ENCODE measurements around the gene TIMP2.

TIMP2 gene

DNA sequence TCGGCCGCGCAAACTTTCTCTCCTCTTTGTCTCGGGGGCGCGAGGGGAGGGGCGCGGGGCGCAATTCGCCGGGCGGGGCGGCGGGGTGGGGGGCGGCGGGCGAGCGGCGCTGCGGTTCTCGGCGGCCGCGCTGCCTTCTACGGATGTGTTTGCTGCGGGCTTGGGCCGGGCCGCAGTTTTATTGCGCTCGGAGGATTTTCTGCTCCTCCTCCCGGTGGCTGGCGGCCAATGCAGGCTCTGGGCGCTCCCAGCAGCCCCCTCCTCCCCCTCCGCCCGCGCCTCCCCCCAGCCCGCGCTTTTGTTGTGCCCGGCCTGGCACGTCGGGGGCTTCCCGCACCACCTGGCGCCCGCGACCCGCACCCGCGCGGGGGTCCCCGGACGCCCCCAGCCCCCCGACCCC, at the start of gene TIMP2:
Gene TIMP2 (minus strand): TSS at position 154 of the 400 bp plus-strand sequence. CDS start 299 bp downstream, outside the sequence.
- Histone ChIP-seq H3K4me1 (ENCODE audit: insufficient read depth, low read length) (peaks cover 21% of the 10 kb centered on the region), H3K36me3 (ENCODE audit: insufficient read depth, low read length) (no peaks in the 10 kb centered on the region), H3K4me3 (ENCODE audit: low read depth in 1 of 2, low read length in 2 of 2) (peak within 1 kb of the TSS in 1 of 2 experiments; percentile 47; a peak in 3 of 4 replicates), H3K27ac (ENCODE audit: low read length) (no peak within 1 kb of the TSS), H2AFZ (ENCODE audit: low read depth, low read length) (peak within 1 kb of the TSS; percentile 59), H3K9ac (ENCODE audit: low read depth, low read length) (peak within 1 kb of the TSS; percentile 46; the same call in 1 of the 2 replicates), H3K79me2 (ENCODE audit: insufficient read depth, low read length) (no peaks in the 10 kb centered on the region), H3K27me3 (ENCODE audit: insufficient read depth, low read length, poor library complexity) (peaks cover 21% of the 10 kb centered on the region), H3K9me3 (ENCODE audit: insufficient read depth, low read length, severe bottlenecking) (no peaks in the 10 kb centered on the region), H4K20me1 (ENCODE audit: insufficient read depth, low read length) (no peaks in the 10 kb centered on the region), H3K4me2 (ENCODE audit: insufficient read depth, low read length) (peak within 1 kb of the TSS; percentile 55)
- peak; percentile 93 for ATAC-seq (ENCODE audit: insufficient read depth, low read depth)
- TF ChIP-seq EZH2 (IDR thresholded peaks at IDR 0.05; ENCODE audit: borderline replicate concordance, low read depth, low read length, severe bottlenecking), result no peak
- TF ChIP-seq CTCF (IDR thresholded peaks at IDR 0.05; ENCODE audit: borderline replicate concordance, extremely low read depth, low read length, poor library complexity, severe bottlenecking), result peak; percentile 25
- DNase-seq, result peak; percentile 85

GRCh38 chr17:78973792-78974520, 48.8 kb upstream of the TIMP2 start:
- no peak for ATAC-seq (ENCODE audit: insufficient read depth, low read depth)
- Histone ChIP-seq H3K79me2 (ENCODE audit: insufficient read depth, low read length) (peaks cover 32% of the 10 kb centered on the region), H4K20me1 (ENCODE audit: insufficient read depth, low read length) (peaks cover 34% of the 10 kb centered on the region), H3K27ac (ENCODE audit: low read length) (no peak overlapping the region), H3K27me3 (ENCODE audit: insufficient read depth, low read length, poor library complexity) (no peaks in the 10 kb centered on the region), H3K4me3 (ENCODE audit: low read depth in 1 of 2, low read length in 2 of 2) (no peak overlapping the region), H3K4me2 (ENCODE audit: insufficient read depth, low read length) (no peak overlapping the region), H3K9me3 (ENCODE audit: insufficient read depth, low read length, severe bottlenecking) (no peaks in the 10 kb centered on the region), H2AFZ (ENCODE audit: low read depth, low read length) (no peak overlapping the region), H3K4me1 (ENCODE audit: insufficient read depth, low read length) (peaks cover 27% of the 10 kb centered on the region), H3K36me3 (ENCODE audit: insufficient read depth, low read length) (peaks cover 82% of the 10 kb centered on the region), H3K9ac (ENCODE audit: low read depth, low read length) (no peak overlapping the region)
- no peak for DNase-seq
- TF ChIP-seq CTCF (IDR thresholded peaks at IDR 0.05; ENCODE audit: borderline replicate concordance, extremely low read depth, low read length, poor library complexity, severe bottlenecking) (no peak), EZH2 (IDR thresholded peaks at IDR 0.05; ENCODE audit: borderline replicate concordance, low read depth, low read length, severe bottlenecking) (no peak)

- H4K20me1 ChIP-seq (ENCODE audit: insufficient read depth, low read length), result peaks cover 37% of the 10 kb centered on the region
- DNase-seq (no peak), ATAC-seq (ENCODE audit: insufficient read depth, low read depth) (no peak)
- H3K4me1 ChIP-seq (ENCODE audit: insufficient read depth, low read length), result peaks cover 19% of the 10 kb centered on the region
- no peak overlapping the region for H3K4me3 ChIP-seq (ENCODE audit: low read depth in 1 of 2, low read length in 2 of 2)
- H2AFZ ChIP-seq (ENCODE audit: low read depth, low read length), result no peak overlapping the region
- TF ChIP-seq CTCF (IDR thresholded peaks at IDR 0.05; ENCODE audit: borderline replicate concordance, extremely low read depth, low read length, poor library complexity, severe bottlenecking) (no peak), EZH2 (IDR thresholded peaks at IDR 0.05; ENCODE audit: borderline replicate concordance, low read depth, low read length, severe bottlenecking) (no peak)
- H3K9me3 ChIP-seq (ENCODE audit: insufficient read depth, low read length, severe bottlenecking), result no peaks in the 10 kb centered on the region
- H3K4me2 ChIP-seq (ENCODE audit: insufficient read depth, low read length), result no peak overlapping the region
- H3K27me3 ChIP-seq (ENCODE audit: insufficient read depth, low read length, poor library complexity), result no peaks in the 10 kb centered on the region
- peaks cover 85% of the 10 kb centered on the region for H3K36me3 ChIP-seq (ENCODE audit: insufficient read depth, low read length)
- no peak overlapping the region for H3K27ac ChIP-seq (ENCODE audit: low read length)
- H3K9ac ChIP-seq (ENCODE audit: low read depth, low read length), result no peak overlapping the region
- H3K79me2 ChIP-seq (ENCODE audit: insufficient read depth, low read length), result peaks cover 24% of the 10 kb centered on the region
These were observed 48.0 kb upstream of the TIMP2 start for GRCh38 chr17:78973196-78973595.

Data from DND-41 (cell line).